Skeletal muscle tissue (tissue), 4 donors: ENCODE results near the gene UGT1A3. TPM values are rescaled to one million over a fixed set of nuclear protein-coding genes. Genes with fewer than 3 reads are reported as not detected.

ENCODE experiments used
- H3K27ac ChIP-seq: one replicate; pipeline ENCODE4 v1.7.0; 2013; ENCODE audit warnings: mild to moderate bottlenecking, low read depth, low read length, inconsistent platforms
- H3K27me3 ChIP-seq, 3 donors: one replicate each; pipeline ENCODE4 v1.7.0; 2013; ENCODE audit warnings: low read length in 3 of 3; ENCODE audit not compliant: control insufficient read depth in 3 of 3, insufficient read depth in 3 of 3
- H3K36me3 ChIP-seq, 3 donors: one replicate each; pipeline ENCODE4 v1.7.0; 2013; ENCODE audit warnings: low read length in 3 of 3; ENCODE audit not compliant: control insufficient read depth in 3 of 3, insufficient read depth in 3 of 3
- H3K4me1 ChIP-seq, 3 donors: one replicate each; pipeline ENCODE4 v1.7.0; 2013; ENCODE audit warnings: low read length in 3 of 3, mild to moderate bottlenecking in 3 of 3; ENCODE audit not compliant: control insufficient read depth in 3 of 3, insufficient read depth in 3 of 3
- H3K4me3 ChIP-seq, 3 donors: one replicate each; pipeline ENCODE4 v1.7.0; 2013; ENCODE audit warnings: low read length in 3 of 3
- H3K9ac ChIP-seq, 3 donors: one replicate each; pipeline ENCODE4 v1.7.0; 2013; ENCODE audit warnings: low read length in 3 of 3, mild to moderate bottlenecking in 3 of 3, moderate library complexity in 2 of 3, low read depth in 1 of 3
- H3K9me3 ChIP-seq, 3 donors: one replicate each; pipeline ENCODE4 v1.7.0; 2013; ENCODE audit warnings: low read length in 3 of 3; ENCODE audit not compliant: control insufficient read depth in 3 of 3
- total RNA-seq: library from RNA; depleted of rRNA; stranded (reverse); fragments of >200 nt; gene quantifications from one replicate; pipeline ENCODE4 v1.2.3, GENCODE V29; 2014
- donor health status: Osteomylitis.

The UGT1A3 gene
- total RNA-seq, 1 donor from 2014 or later = not detected

DNA sequence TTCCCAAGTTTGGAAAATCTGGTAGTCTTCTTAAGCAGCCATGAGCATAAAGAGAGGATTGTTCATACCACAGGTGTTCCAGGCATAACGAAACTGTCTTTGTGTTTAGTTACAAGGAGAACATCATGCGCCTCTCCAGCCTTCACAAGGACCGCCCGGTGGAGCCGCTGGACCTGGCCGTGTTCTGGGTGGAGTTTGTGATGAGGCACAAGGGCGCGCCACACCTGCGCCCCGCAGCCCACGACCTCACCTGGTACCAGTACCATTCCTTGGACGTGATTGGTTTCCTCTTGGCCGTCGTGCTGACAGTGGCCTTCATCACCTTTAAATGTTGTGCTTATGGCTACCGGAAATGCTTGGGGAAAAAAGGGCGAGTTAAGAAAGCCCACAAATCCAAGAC, 43.3 kb downstream of the UGT1A3 start:
- Histone ChIP-seq H3K4me1 (no peaks in the 10 kb centered on the region), H3K27ac (no peak overlapping the region), H3K9me3 (peaks cover 0 to 1% (median 1%) of the 10 kb centered on the region in 3 donors), H3K4me3 (no peak overlapping the region), H3K27me3 (peaks cover 0 to 7% (median 4%) of the 10 kb centered on the region in 3 donors), H3K9ac (no peak overlapping the region), H3K36me3 (no peaks in the 10 kb centered on the region)

DNA sequence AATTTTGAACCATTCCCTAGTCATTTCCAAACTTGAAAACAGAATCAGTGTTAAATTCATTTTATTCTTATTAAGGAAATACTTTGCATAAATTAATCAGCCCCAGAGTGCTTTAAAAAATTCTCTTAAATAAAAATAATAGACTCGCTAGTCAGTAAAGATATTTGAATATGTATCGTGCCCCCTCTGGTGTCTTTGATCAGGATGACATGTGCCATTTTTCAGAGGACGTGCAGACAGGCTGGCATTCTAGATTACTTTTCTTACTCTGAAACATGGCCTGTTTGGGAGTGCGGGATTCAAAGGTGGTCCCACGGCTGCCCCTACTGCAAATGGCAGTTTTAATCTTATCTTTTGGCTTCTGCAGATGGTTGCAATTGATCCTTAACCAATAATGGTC, 43.7 kb downstream of the UGT1A3 start:
- H3K36me3 ChIP-seq = no peaks in the 10 kb centered on the region
- H3K9me3 ChIP-seq = peaks cover 0 to 4% (median 3%) of the 10 kb centered on the region in 3 donors
- H3K4me3 ChIP-seq = no peak overlapping the region

GRCh38 chr2:233773854-233774253, 45.0 kb downstream of the UGT1A3 start:
- Histone ChIP-seq H3K9ac (no peak overlapping the region), H3K27me3 (peaks cover 0 to 7% (median 5%) of the 10 kb centered on the region in 3 donors), H3K36me3 (no peaks in the 10 kb centered on the region), H3K4me1 (no peaks in the 10 kb centered on the region), H3K9me3 (peaks cover 1 to 4% (median 3%) of the 10 kb centered on the region in 3 donors), H3K27ac (no peak overlapping the region), H3K4me3 (no peak overlapping the region)

More for the DNA sequence above, 43.7 kb downstream of the UGT1A3 start:
- H3K27me3 ChIP-seq = peaks cover 0 to 7% (median 5%) of the 10 kb centered on the region in 3 donors
- no peaks in the 10 kb centered on the region for H3K4me1 ChIP-seq
- no peak overlapping the region for H3K27ac ChIP-seq
- H3K9ac ChIP-seq = no peak overlapping the region

DNA sequence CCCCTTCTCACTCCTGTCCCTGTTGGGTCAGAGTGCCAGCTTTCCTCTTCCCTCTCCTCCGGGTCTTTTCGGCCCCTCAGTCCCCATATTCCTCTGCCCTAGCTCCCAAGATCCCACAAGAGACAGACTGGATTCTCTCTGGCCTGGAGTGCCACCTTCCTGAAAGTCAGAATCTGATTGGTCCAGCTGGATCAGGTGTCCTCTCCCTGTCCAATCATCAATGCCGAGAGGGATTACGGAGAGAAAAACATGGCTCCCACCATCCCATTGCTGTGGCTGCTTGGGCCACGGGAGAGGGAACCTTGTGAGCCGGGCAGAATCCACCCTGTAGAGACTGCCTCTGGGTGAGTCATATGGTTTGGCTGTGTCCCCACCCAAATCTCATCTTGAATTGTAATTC, 46.6 kb downstream of the UGT1A3 start:
- H3K4me1 ChIP-seq = no peaks in the 10 kb centered on the region
- H3K36me3 ChIP-seq = no peaks in the 10 kb centered on the region

DNA sequence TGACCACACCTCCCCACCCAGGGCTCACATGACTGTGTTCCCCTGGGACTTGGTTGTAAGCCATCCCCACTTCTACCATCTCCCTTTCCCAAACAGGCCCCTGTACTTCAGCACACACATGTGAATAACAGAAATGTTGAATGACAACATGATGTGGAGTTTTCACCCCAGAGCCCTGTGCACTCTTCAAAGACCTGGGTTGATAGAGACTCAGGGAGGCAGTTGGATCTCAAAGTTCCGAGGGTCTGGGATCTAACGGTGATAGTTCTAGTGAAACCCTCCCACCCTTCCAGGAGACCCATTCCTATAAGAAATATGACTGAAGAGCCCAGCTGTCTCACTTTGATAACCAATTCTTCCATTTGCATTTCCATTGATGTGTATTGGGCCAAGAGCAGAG, 49.2 kb downstream of the UGT1A3 start, which contains the start of gene MROH2A:
Gene MROH2A (plus strand): TSS at position 301 of the 400 bp plus-strand sequence. CDS start 1,029 bp downstream, outside the sequence.
- Histone ChIP-seq H3K27me3 (peaks cover 0 to 5% (median 2%) of the 10 kb centered on the region in 3 donors), H3K4me1 (no peaks in the 10 kb centered on the region), H3K9ac (no peak within 1 kb of the TSS), H3K27ac (no peak within 1 kb of the TSS), H3K4me3 (no peak within 1 kb of the TSS), H3K9me3 (peaks cover 4 to 6% (median 6%) of the 10 kb centered on the region in 3 donors), H3K36me3 (no peaks in the 10 kb centered on the region)

More for the DNA sequence above, 46.6 kb downstream of the UGT1A3 start:
- H3K27me3 ChIP-seq = peaks cover 0 to 9% (median 5%) of the 10 kb centered on the region in 3 donors
- no peak overlapping the region for H3K27ac ChIP-seq
- H3K9ac ChIP-seq = no peak overlapping the region
- peaks cover 4 to 6% (median 4%) of the 10 kb centered on the region in 3 donors for H3K9me3 ChIP-seq
- no peak overlapping the region for H3K4me3 ChIP-seq

GRCh38 chr2:233779722-233780121, 50.9 kb downstream of the UGT1A3 start:
- H3K4me1 ChIP-seq = no peaks in the 10 kb centered on the region
- H3K9ac ChIP-seq = no peak overlapping the region
- peaks cover 0 to 5% (median 2%) of the 10 kb centered on the region in 3 donors for H3K27me3 ChIP-seq
- peaks cover 4 to 6% (median 6%) of the 10 kb centered on the region in 3 donors for H3K9me3 ChIP-seq
- H3K4me3 ChIP-seq = no peak overlapping the region
- no peaks in the 10 kb centered on the region for H3K36me3 ChIP-seq
- H3K27ac ChIP-seq = no peak overlapping the region

DNA sequence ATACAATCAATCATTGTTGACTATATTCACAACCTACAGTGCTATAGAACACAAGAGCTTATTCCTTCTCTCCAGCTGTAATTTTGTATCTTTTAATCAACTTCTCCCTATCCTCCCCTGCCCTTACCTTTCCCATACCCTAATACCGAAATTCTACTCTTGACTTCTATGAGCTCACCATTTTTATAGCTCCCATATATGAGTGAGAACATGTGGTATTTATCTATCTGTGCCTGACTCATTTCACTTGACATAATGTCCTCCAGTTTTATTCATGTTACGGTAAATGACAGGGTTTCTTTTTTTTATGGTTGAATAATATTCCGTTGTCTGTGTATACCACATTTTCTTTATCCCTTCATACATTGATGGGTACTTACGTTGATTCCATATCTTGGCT, 51.9 kb downstream of the UGT1A3 start:
- Histone ChIP-seq H3K4me3 (no peak overlapping the region), H3K36me3 (no peaks in the 10 kb centered on the region), H3K27ac (no peak overlapping the region), H3K9ac (no peak overlapping the region), H3K9me3 (peaks cover 4 to 6% (median 6%) of the 10 kb centered on the region in 3 donors), H3K4me1 (no peaks in the 10 kb centered on the region), H3K27me3 (peaks cover 0 to 5% (median 2%) of the 10 kb centered on the region in 3 donors)

GRCh38 chr2:233789554-233789953, 60.7 kb downstream of the UGT1A3 start:
- Histone ChIP-seq H3K27me3 (no peaks in the 10 kb centered on the region), H3K4me1 (no peaks in the 10 kb centered on the region), H3K9me3 (peaks cover 0 to 4% (median 0%) of the 10 kb centered on the region in 3 donors), H3K9ac (no peak overlapping the region), H3K27ac (no peak overlapping the region), H3K4me3 (no peak overlapping the region), H3K36me3 (no peaks in the 10 kb centered on the region)

GRCh38 chr2:233791151-233791882, 62.5 kb downstream of the UGT1A3 start:
- H3K27ac ChIP-seq = no peak overlapping the region
- no peaks in the 10 kb centered on the region for H3K36me3 ChIP-seq
- no peak overlapping the region for H3K9ac ChIP-seq
- no peaks in the 10 kb centered on the region for H3K27me3 ChIP-seq
- peaks cover 0 to 4% (median 0%) of the 10 kb centered on the region in 3 donors for H3K9me3 ChIP-seq
- no peaks in the 10 kb centered on the region for H3K4me1 ChIP-seq
- H3K4me3 ChIP-seq = no peak overlapping the region

GRCh38 chr2:233791883-233792329, 63.1 kb downstream of the UGT1A3 start:
- Histone ChIP-seq H3K27me3 (no peaks in the 10 kb centered on the region), H3K9ac (no peak overlapping the region), H3K36me3 (no peaks in the 10 kb centered on the region), H3K9me3 (peaks cover 0 to 4% (median 0%) of the 10 kb centered on the region in 3 donors), H3K27ac (no peak overlapping the region), H3K4me1 (no peaks in the 10 kb centered on the region), H3K4me3 (no peak overlapping the region)
